Lower leg skin (tissue), 4 donors: ENCODE measurements around the gene SLC47A2. TPM values are rescaled to one million over a fixed set of nuclear protein-coding genes. Genes with fewer than 3 reads are reported as not detected.

ENCODE experiments used
- DNase-seq, 2 donors: peaks; one replicate each; pipeline ENCODE4 v3.0.0-alpha.2; 2019; ENCODE audit warnings: low spot score in 2 of 2
- H3K4me3 ChIP-seq: fragments of 200-600 bp; sonication (generic); 2 replicates; pipeline ENCODE4 v1.5.1; 2017; ENCODE audit warnings: mild to moderate bottlenecking, low read depth; ENCODE audit not compliant: poor library complexity, severe bottlenecking
- POLR2A ChIP-seq, 2 donors: fragments of 450-650 bp; IDR thresholded peaks; one replicate each; pipeline ENCODE4 v1.6.1; 2016 to 2017; ENCODE audit warnings: antibody characterized with exemption in 2 of 2, mild to moderate bottlenecking in 1 of 2, moderate library complexity in 1 of 2
- WGBS, 2 donors: methylation state at CpG; one replicate each; pipeline ENCODE4 v1.1.5; 2018; 5-methylcytosine and 5-hydroxymethylcytosine counted together
- intact Hi-C: fragments of 100-400 bp; cut with DNase I; formaldehyde crosslinking; loops from one replicate; pipeline ENCODE4 v1.15.0; 2023; ENCODE audit warnings: low total_unique reads
- total RNA-seq, 4 donors: library from RNA; depleted of rRNA; stranded (reverse); fragments of >200 nt; gene quantifications; one replicate each; pipeline ENCODE4 v1.1.0, GENCODE V29; 2016
- TF ChIP-seq, protein P1 (sequence below), 3 donors: fragments of 450-650 bp; IDR thresholded peaks; one replicate each; pipeline ENCODE4 v1.5.1; 2016; ENCODE audit warnings: antibody characterized with exemption in 3 of 3, mild to moderate bottlenecking in 3 of 3, moderate library complexity in 2 of 3

Gene SLC47A2
- total RNA-seq, 4 donors from 2014 or later = 0.49 to 6.1 (median 2.5) TPM; not detected in 1

DNA sequence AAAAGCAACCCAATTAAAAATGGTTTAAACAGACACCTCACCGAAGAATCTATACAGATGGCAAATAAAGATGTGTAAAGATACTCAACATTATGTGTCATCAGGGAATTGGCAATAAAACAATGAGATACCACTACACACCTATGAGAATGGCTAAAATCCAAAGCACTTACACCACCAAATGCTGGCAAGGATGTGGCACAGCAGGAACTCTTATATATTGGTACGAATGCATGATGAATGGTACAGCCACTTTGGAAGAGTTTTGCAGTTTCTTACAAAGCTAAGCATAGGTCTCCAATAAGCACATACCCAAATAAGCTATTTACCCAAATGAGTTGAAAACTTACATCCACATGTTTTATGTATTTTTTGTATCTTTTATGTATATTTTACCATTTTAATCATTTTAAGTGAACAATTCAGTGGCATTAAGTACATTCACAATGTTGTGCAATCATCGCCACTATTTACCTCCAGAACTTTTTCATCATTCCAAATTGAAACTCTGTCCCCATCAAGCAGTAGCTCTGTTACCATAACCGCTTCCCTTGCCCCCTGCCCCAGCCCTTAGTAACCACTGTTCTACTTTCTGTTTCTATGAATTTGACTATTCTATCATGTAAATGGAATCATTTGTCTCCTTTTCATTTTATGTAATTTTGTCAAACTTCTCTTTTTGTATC lies 74.6 kb downstream of the SLC47A2 start:
- 58 to 69% methylated on average over 4 of the region's 4 CpGs for WGBS, 2 donors
- no peak overlapping the region for H3K4me3 ChIP-seq
- no peak for DNase-seq
- intact Hi-C loops = no loop called here
- TF ChIP-seq, protein P1, sequence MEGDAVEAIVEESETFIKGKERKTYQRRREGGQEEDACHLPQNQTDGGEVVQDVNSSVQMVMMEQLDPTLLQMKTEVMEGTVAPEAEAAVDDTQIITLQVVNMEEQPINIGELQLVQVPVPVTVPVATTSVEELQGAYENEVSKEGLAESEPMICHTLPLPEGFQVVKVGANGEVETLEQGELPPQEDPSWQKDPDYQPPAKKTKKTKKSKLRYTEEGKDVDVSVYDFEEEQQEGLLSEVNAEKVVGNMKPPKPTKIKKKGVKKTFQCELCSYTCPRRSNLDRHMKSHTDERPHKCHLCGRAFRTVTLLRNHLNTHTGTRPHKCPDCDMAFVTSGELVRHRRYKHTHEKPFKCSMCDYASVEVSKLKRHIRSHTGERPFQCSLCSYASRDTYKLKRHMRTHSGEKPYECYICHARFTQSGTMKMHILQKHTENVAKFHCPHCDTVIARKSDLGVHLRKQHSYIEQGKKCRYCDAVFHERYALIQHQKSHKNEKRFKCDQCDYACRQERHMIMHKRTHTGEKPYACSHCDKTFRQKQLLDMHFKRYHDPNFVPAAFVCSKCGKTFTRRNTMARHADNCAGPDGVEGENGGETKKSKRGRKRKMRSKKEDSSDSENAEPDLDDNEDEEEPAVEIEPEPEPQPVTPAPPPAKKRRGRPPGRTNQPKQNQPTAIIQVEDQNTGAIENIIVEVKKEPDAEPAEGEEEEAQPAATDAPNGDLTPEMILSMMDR (IDR thresholded peaks at IDR 0.05) = no peak
- TF ChIP-seq POLR2A (IDR thresholded peaks at IDR 0.05) = no peak

DNA sequence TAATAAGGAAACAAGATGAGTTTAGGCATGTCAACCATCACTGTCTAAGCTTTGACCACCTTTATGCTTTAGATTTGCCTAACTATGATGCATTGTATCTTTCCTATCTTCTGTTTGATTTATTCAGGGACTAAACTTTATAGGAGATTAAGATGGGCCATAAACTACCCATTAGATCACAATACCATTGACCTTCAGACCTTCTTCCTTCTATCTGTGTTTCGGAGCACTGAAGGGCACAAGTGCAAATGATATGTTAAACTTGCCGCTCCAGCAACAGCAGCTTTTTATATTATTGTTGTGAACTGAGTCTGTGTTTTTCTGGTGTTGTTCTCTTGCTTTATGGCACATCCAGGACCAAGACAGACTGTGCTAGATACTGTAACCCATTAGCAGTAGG lies 84.5 kb downstream of the SLC47A2 start:
- no peak for TF ChIP-seq POLR2A (IDR thresholded peaks at IDR 0.05)
- TF ChIP-seq, protein P1 (IDR thresholded peaks at IDR 0.05) = no peak
- H3K4me3 ChIP-seq = no peak overlapping the region
- intact Hi-C loops = no loop called here
- no peak for DNase-seq
- 88 to 93% methylated on average over 2 of the region's 2 CpGs for WGBS, 2 donors

DNA sequence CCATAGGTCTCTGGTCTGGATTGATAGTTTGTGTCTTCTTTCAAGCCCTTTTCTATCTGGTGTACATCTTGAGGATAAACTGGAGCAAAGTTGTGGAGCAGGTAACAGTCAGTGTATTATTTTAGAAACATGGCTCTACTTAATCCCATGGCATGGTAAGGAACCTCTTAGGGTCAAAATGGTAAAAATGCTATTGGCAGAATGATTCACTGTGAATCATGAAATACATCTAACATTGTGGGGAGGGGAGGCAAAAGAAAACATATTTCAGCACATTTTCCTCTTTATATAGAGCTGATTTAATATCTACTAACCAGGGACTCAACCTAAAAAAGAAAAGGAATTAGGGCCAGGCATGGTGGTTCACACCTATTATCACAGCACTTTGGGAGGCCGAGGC lies 85.7 kb downstream of the SLC47A2 start:
- 95 to 96% methylated on average over 1 of the region's 1 CpG for WGBS, 2 donors
- intact Hi-C loops = no loop called here
- TF ChIP-seq POLR2A (IDR thresholded peaks at IDR 0.05) = no peak
- TF ChIP-seq, protein P1 (IDR thresholded peaks at IDR 0.05) = no peak
- no peak overlapping the region for H3K4me3 ChIP-seq
- no peak for DNase-seq

DNA sequence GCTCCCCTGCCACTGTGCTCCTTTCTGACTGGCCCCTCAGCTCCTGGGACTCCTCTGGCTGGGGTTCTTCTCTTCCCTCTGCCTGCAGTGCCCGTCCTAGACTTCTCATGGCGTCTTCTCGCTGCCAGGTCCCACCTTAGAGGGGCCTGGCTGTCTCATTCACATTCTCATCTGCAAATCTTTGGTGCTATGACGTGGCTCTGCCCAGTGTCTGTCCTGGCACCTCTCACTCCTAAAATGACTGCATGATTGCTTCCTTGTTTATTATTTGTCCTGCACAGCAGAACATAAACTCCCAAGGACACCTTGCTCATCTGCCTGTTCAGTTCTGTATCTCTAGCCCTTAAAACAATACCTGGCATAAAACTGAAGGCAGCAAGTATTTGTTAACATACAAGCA lies 86.3 kb downstream of the SLC47A2 start:
- intact Hi-C loops = no loop called here
- no peak for TF ChIP-seq POLR2A (IDR thresholded peaks at IDR 0.05)
- TF ChIP-seq, protein P1 (IDR thresholded peaks at IDR 0.05) = no peak
- H3K4me3 ChIP-seq = no peak overlapping the region
- no peak for DNase-seq
- 89 to 94% methylated on average over 4 of the region's 4 CpGs for WGBS, 2 donors

DNA sequence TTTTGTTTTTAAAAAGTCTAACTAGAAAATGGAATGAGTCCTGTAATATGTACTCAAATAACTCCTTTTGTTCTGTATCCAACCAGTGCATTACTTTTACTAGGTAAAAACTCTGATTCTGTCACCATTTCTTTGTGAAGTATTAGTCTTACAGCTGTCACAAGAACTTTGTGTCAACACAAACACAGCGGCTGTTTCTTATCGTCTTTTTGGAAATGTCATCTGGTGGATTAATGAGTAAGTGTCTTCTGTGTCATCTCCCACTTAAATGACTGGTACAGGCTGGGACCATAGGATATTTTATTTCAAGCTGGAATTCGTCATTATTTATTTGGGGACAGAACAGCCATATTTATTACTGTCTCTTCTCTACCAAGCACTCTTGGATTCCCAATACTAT lies 86.9 kb downstream of the SLC47A2 start:
- intact Hi-C loops = no loop called here
- TF ChIP-seq POLR2A (IDR thresholded peaks at IDR 0.05) = no peak
- TF ChIP-seq, protein P1 (IDR thresholded peaks at IDR 0.05) = no peak
- WGBS, 2 donors = 73% methylated on average over 3 of the region's 3 CpGs
- DNase-seq = no peak
- no peak overlapping the region for H3K4me3 ChIP-seq

Other genes with a start within 250 kb of the SLC47A2 start
- 10 to 100 TPM in 3 of 4 donors, 1 to 10 TPM in 1; 9.7 to 62.7 (median 30.6) TPM for gene SLC47A1, start 182.7 kb downstream of the SLC47A2 start, total RNA-seq
- gene ALDH3A2, start 67.8 kb downstream of the SLC47A2 start, total RNA-seq = 100 to 1,000 TPM; 385 to 619 (median 435) TPM
- 10 to 100 TPM; 28.3 to 93.0 (median 64.0) TPM for gene ALDH3A1, start 31.7 kb upstream of the SLC47A2 start, total RNA-seq
- gene ULK2, start 151.4 kb upstream of the SLC47A2 start, total RNA-seq = 10 to 100 TPM in 3 of 4 donors, 1 to 10 TPM in 1; 10.0 to 24.8 (median 19.7) TPM